Skin epidermis (tissue), 12 donors: Measurements from ENCODE around the gene ATOH8.

Source experiments
- H3K27ac ChIP-seq, 21 experiments: fragments of 200-600 bp; sonication (generic) in 11 of 21; one replicate each; pipeline ENCODE4 v1.5.0; 2020; ENCODE audit warnings: mild to moderate bottlenecking in 3 of 21, inconsistent platforms in 2 of 21, moderate library complexity in 2 of 21
- H3K4me3 ChIP-seq, 7 experiments: fragments of 200-600 bp; sonication (generic) in 2 of 7; one replicate each; pipeline ENCODE4 v1.5.0; 2020; ENCODE audit warnings: inconsistent platforms in 2 of 7, mild to moderate bottlenecking in 2 of 7, moderate library complexity in 1 of 7

ATOH8 gene

DNA sequence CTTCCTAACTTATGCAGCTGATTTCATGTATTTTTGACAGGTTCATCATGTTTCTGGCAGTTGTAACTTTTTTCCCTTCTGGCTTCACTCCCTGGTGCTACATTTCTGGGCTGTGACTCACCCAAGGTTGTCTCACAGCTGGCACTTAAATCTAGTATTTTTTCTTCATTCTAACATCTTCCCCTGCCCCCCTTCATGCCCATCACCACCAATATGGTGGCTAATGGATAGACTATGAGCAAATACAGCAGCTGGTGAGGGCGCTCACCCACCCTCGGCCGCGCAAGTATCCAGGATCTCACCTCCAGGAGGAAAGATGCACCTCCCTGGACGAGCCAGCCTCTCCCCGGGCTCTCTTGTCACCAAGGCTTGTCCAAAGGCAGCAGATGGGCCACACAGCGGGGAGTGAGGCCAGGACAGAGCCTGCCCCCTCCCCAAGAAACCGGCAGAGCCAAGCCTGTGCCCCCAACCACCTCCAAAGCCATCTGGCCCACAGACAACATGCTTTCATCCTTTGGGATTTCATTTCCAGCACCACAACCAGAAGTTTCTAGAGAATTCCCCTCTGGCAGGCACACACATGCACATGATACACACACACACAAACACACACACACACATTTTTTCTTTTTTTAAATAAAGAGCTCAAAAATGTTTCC, 39.1 kb downstream of the ATOH8 start:
- Histone ChIP-seq H3K4me3 (no peak overlapping the region), H3K27ac (peak overlapping the region in 1 of 21 experiments; percentile 43)

GRCh38 chr2:85793584-85793983, 39.8 kb downstream of the ATOH8 start:
- H3K27ac ChIP-seq, result no peak overlapping the region
- no peak overlapping the region for H3K4me3 ChIP-seq

DNA sequence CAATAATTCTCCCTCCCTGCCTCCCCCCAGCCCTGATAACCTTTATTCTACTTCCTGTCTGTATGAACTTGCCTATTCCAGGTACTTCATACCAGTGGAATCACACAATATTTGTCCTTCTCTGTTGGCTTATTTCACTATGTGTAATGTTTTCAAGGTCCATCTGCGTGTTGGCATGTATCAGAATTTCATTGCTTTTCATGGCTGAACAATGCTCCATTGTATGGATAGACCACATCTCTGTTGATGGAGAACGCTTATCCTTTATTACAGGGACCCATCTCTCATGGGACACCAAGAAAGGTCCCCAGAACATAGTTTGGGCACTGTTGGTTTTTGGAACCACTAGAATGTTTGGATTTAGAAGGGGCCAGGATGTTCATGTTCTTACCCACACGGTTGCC, 40.2 kb downstream of the ATOH8 start:
- Histone ChIP-seq H3K4me3 (no peak overlapping the region), H3K27ac (no peak overlapping the region)

DNA sequence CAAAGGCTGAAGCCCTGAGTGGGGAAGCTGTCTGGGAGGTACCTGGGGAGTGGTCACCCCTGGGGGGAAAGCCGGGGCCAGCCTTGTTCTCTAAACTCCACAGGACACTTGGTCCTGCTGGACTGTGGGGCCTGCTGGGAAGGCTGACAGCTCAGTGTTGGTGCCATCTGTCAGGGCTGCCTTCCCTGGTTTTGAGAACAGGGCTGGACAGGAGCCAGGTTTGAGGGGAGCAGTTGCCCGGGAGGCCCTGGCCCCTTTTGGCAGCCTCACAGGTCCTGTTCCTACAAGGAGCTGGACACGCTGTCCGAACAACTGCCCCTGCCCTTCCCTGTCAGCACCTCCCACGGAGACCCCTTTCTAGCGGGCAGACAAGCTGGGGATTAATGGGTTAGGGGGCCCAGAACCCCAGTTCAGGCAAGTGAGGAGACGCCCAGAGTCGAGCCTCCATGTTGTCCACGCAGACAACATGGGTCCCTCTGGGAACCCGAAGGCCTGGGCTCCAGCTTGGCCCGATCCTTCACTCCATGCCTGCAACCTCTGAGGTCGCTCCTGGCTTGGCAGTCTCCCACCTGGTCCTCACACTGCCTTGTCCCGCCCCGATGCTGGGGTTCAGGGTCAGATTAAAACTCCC, 40.8 kb downstream of the ATOH8 start:
- Histone ChIP-seq H3K27ac (no peak overlapping the region), H3K4me3 (no peak overlapping the region)

GRCh38 chr2:85795331-85796045, 41.7 kb downstream of the ATOH8 start:
- Histone ChIP-seq H3K4me3 (no peak overlapping the region), H3K27ac (peak overlapping the region in 2 of 21 experiments; percentile 0 to 49)

- H3K27ac ChIP-seq, result peak overlapping the region in 2 of 21 experiments; percentile 0 to 49
- H3K4me3 ChIP-seq, result no peak overlapping the region
Measured at GRCh38 chr2:85796046-85796340, 42.2 kb downstream of the ATOH8 start.

- Histone ChIP-seq H3K4me3 (no peak overlapping the region), H3K27ac (peak overlapping the region in 2 of 21 experiments; percentile 0 to 49)
Measured at GRCh38 chr2:85796341-85797262, 42.8 kb downstream of the ATOH8 start.

- Histone ChIP-seq H3K4me3 (no peak overlapping the region), H3K27ac (no peak overlapping the region)
Measured at GRCh38 chr2:85797263-85797660, 43.5 kb downstream of the ATOH8 start.

- Histone ChIP-seq H3K4me3 (no peak overlapping the region), H3K27ac (no peak overlapping the region)
Measured at GRCh38 chr2:85797921-85798320, 44.1 kb downstream of the ATOH8 start.

- Histone ChIP-seq H3K4me3 (no peak overlapping the region), H3K27ac (no peak overlapping the region)
Measured at GRCh38 chr2:85799215-85799956, 45.6 kb downstream of the ATOH8 start.

DNA sequence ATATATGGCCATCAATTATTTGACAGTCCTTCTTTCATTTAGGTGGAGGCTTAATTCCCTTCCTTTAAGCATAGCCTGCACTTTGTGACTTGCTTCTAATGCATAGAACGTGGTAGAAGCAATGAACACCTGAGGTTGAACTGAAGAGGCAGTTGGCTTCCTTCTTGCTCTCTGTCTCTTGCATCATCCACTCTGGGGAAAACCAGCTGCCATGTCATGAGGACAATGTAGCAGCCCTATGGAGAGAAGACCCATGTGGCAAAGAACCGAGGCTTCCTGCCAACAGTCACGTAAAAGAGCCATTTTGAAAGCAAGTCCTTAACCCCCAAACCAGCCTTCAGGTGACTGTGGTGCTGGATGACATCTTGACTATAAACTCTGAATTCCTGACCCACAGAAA, 46.8 kb downstream of the ATOH8 start:
- no peak overlapping the region for H3K27ac ChIP-seq

DNA sequence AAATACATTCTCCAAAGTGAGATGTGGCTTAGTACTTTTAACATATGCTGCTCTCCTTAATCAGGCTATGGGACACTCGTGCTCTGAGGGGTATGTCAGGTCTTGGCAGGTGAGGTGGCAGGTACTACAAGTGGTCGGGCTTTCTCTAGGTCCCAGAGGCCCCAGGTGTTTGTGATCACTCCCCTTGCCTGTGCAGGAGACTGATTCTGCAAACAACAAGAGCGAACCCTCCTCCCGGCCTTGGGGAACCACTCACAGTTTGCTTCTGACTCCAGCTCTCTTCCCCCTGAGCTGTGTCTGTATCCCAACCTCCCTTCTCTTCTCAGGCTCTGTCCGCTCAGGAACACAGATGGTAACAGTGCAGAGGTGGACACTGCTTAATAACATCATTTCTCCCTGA, 48.1 kb downstream of the ATOH8 start:
- H3K4me3 ChIP-seq, result no peak overlapping the region
- no peak overlapping the region for H3K27ac ChIP-seq

More for the DNA sequence above, 46.8 kb downstream of the ATOH8 start:
- H3K4me3 ChIP-seq, result no peak overlapping the region

DNA sequence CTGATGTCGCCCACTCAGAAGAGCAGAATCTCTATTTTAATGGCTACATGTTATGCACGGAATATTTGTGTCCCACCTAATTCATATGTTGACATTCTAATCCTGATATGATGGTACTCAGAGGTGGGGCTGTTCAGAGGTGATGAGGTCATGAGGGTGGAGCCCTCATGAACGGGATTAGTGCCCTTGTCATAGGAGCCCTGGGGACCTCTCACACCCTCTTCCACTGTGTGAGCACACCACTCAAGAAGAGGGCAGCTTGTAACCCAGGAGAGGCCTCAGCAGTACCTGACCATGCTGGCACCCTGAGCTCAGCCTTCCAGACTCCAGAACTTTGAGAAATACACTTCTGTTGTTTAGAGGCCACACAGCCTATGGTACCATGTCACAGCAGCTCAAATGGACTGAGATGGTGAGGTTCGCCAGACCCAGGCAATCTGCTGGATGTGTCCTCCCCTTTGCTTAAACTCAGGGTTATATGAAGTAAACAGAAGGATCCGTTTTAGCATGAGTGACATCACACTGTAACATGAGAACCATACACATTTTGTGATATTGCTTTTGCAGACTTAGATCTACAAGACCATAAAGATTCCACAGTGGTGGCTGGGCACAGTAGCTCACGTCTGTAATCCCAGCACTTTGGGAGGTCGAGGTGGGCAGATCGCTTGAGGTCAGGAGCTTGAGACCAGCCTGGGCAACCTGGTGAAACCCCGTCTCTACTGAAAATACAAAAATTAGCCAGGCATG, 48.7 kb downstream of the ATOH8 start:
- H3K27ac ChIP-seq, result no peak overlapping the region
- no peak overlapping the region for H3K4me3 ChIP-seq

DNA sequence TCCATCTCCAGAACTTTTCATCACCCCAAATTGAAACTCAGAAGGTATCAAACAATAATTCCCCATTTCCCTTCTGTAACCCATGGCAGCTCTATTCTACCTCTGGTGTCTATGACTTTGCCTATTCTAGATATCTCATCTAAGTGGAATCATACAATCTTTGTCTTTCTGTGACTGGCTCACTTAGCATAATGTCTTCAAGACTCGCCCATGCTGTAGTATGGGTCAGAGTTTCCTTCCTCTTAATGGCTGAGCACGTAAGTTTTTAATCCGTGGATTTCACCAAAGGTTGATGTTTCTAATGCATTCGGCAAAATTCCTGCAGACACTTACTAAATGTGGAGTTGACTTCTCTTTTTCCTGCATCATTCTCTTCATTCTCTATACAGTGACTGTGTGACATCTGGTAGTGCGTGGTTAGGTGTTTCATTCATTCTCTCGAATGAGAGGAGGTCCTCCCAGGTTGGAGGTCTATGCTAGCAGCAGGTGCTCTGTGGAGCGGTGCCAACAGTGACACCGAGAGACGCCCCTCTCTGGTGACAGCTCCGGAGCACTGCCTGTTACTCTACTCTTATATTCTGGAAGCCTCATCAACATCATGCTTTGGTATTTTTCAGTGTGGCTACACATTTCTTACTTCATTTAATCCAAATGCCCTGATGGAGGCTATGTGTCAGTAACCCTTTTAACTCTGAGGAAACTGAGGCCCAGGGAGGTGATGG, 50.1 kb downstream of the ATOH8 start:
- Histone ChIP-seq H3K27ac (no peak overlapping the region), H3K4me3 (no peak overlapping the region)

DNA sequence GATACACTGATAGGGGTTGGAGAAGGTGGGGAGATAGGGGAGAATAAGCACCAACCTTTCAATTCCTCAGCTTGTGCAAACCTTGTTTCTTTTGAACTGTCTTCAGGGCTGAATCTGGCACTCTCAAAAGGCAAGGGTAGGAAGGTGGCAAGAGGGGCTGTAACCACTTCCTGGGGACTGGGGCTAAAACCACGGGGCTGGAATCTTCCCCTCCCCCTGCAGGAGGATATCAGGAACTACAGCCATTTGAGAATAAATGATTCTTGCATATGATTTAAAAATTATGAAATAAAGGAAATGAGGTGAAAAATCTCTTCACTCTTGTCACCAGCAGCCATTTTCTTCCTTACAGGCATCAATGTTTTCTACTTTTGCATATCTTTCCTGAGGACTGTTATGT, 50.8 kb downstream of the ATOH8 start:
- no peak overlapping the region for H3K27ac ChIP-seq
- H3K4me3 ChIP-seq, result no peak overlapping the region

DNA sequence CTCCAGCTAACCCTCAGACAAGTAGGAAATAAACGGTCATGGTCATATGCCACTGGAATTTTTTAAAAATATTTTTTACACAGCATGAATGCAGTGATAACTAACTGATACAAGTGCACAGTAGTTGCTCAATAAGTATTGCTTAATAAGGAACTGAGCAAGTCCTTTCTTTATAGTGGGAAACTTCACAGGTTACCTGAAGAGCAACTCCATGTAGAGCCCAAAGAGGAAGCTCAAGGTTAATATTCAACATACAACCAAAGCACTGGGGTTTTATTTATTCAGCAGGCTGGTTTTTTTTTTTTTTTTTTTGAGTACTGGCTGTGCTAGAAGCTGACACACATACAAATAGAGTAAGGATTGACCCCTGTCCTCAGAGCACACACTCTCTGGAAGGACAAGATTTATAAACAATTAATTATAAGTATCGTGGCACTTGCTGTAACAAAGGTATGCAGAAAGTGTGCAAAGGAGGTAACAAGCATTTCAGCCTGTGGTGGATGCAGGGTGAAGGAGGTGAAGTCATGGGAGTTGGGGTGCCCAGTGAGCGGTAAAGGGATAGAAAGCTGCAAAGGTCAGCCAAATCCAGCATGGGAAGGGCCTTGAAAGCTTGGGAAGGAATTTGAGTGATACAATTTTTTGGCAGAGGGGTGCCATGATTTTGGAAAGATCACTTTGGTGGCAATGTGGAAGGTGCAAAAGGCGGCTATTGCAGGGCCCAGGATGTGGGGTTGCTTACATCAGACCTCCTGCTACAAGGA, 52.7 kb downstream of the ATOH8 start:
- no peak overlapping the region for H3K4me3 ChIP-seq
- H3K27ac ChIP-seq, result no peak overlapping the region

GRCh38 chr2:85807756-85808155, 54.0 kb downstream of the ATOH8 start:
- no peak overlapping the region for H3K4me3 ChIP-seq
- H3K27ac ChIP-seq, result no peak overlapping the region
